Panc1 (cell line): ENCODE data around the gene GRAMD4. TPM values are rescaled to one million over a fixed set of nuclear protein-coding genes. Genes with fewer than 3 reads are reported as not detected.

ENCODE experiments used
- ATAC-seq: fragments of 200-7000 bp; cut with Tn5 transposase; 2 replicates; pipeline ENCODE4 v1.9.1; 2020; ENCODE audit warnings: mild to moderate bottlenecking, moderate library complexity
- BruUV-seq: library from RNA; stranded (reverse); fragments of 400-500 nt; replicated peaks from 2 replicates; lab custom pipeline; 2021; lab: Mats Ljungman, UMichigan
- CTCF ChIA-PET: fragments of 300-600 bp; sonication (Branson Sonifier 250); formaldehyde crosslinking; loops from one replicate; lab custom pipeline; 2022; ENCODE audit warnings: antibody characterized with exemption; lab: Charles Lee
- POLR2A ChIA-PET: fragments of 300-600 bp; sonication (Branson Sonifier 250); formaldehyde crosslinking; loops from one replicate; lab custom pipeline; 2022; ENCODE audit warnings: antibody characterized with exemption; lab: Charles Lee
- DNase-seq: peaks from one replicate; pipeline ENCODE4 v3.0.0-alpha.2; 2010; ENCODE audit warnings: low read depth, low spot score
- H3K27ac ChIP-seq: 2 replicates; pipeline ENCODE4 v1.5.1; 2011; ENCODE audit warnings: mild to moderate bottlenecking, low read length, inconsistent platforms
- H3K27me3 ChIP-seq: fragments of 200-500 bp; sonication (Bioruptor generic); 2 replicates; pipeline ENCODE4 v1.6.0; 2014; ENCODE audit warnings: low read length, inconsistent platforms; ENCODE audit not compliant: control insufficient read depth, insufficient read depth
- H3K36me3 ChIP-seq: fragments of 200-500 bp; sonication (Bioruptor generic); 2 replicates; pipeline ENCODE4 v1.5.1; 2014; ENCODE audit warnings: inconsistent platforms, mild to moderate bottlenecking, low read length, moderate library complexity; ENCODE audit not compliant: control insufficient read depth, insufficient read depth
- H3K4me1 ChIP-seq: 2 replicates; pipeline ENCODE4 v1.5.1; 2011; ENCODE audit warnings: inconsistent platforms, mild to moderate bottlenecking, low read length, moderate library complexity; ENCODE audit not compliant: control insufficient read depth, insufficient read depth
- H3K4me3 ChIP-seq, 2 experiments: 2 replicates each; pipeline ENCODE4 v1.5.1; 2011 to 2012; ENCODE audit warnings: low read depth in 2 of 2, low read length in 2 of 2, mild to moderate bottlenecking in 2 of 2, inconsistent platforms in 1 of 2, moderate library complexity in 1 of 2
- H3K9me3 ChIP-seq: fragments of 200-500 bp; sonication (Bioruptor generic); 2 replicates; pipeline ENCODE4 v1.5.1; 2014; ENCODE audit warnings: low read depth, mild to moderate bottlenecking, inconsistent platforms, low read length, moderate library complexity; ENCODE audit not compliant: control insufficient read depth, insufficient read depth
- CTCF ChIP-seq: fragments of 450-650 bp; IDR thresholded peaks from 2 replicates; pipeline ENCODE4 v1.5.1; 2017; ENCODE audit warnings: mild to moderate bottlenecking
- POLR2AphosphoS5 ChIP-seq: IDR thresholded peaks from 2 replicates; pipeline ENCODE4 v1.6.1; 2012; ENCODE audit warnings: mild to moderate bottlenecking, low read depth, low read length, moderate library complexity
- REST ChIP-seq, 2 experiments: IDR thresholded peaks; 2 replicates each; pipeline ENCODE4 v1.6.1; 2011 to 2012; ENCODE audit warnings: low read depth in 2 of 2, control low read depth in 1 of 2, low read length in 1 of 2, mild to moderate bottlenecking in 1 of 2, moderate library complexity in 1 of 2; ENCODE audit not compliant: insufficient read depth in 1 of 2
- SIN3A ChIP-seq: IDR thresholded peaks from 2 replicates; pipeline ENCODE4 v1.6.1; 2012; ENCODE audit warnings: low read depth, mild to moderate bottlenecking, low read length, moderate library complexity, borderline replicate concordance; ENCODE audit not compliant: insufficient read depth
- TCF7L2 ChIP-seq: IDR thresholded peaks from 2 replicates; pipeline ENCODE4 v1.6.1; 2011; ENCODE audit warnings: mild to moderate bottlenecking, low read depth, low read length, inconsistent platforms
- in situ Hi-C: cut with HindIII; loops from 2 replicates; pipeline ENCODE4 v1.10.0; 2016; ENCODE audit warnings: low sequenced_read_pairs, low pct_unique_long_range_greater_than_20kb
- intact Hi-C: fragments of 100-400 bp; cut with micrococcal nuclease; formaldehyde crosslinking; loops from one replicate; pipeline ENCODE4 v1.10.0; 2022; ENCODE audit not compliant: unreplicated experiment
- total RNA-seq: library from RNA; stranded (reverse); gene quantifications from one replicate; pipeline ENCODE4 v1.2.1, GENCODE V29; 2021; ENCODE audit not compliant: unreplicated experiment

The GRAMD4 gene
- total RNA-seq, 1 experiment from 2014 or later, result 30.8 TPM

DNA sequence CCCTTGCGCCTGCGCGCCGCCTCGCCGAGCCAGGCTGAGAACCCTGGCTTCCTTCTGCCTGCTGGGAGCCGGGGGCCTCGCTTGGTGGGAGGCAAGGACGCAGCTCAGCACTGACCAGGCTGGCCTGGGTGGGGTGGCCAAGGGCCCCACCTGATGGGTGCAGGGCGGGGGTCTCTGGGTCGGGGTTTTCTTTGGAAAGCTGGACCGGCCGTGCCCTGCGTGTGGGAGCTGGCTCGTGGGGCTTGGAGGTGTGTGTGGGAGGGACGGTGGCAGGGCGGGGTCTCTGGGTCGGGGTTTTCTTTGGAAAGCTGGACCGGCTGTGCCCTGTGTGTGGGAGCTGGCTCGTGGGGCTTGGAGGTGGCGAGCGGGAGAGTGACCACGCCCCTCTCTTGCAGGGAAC lies 6.2 kb downstream of the GRAMD4 start:
- DNase-seq, result no peak
- POLR2A ChIA-PET, result no interaction called here
- no peaks in the 10 kb centered on the region for H3K36me3 ChIP-seq
- no peak overlapping the region for H3K4me3 ChIP-seq
- no peaks in the 10 kb centered on the region for H3K27me3 ChIP-seq
- CTCF ChIA-PET, result no interaction called here
- no peak for ATAC-seq
- BruUV-seq, result no TSS peak
- in situ Hi-C loops, result no loop called here
- no peak overlapping the region for H3K27ac ChIP-seq
- no peaks in the 10 kb centered on the region for H3K4me1 ChIP-seq
- no peak for TF ChIP-seq CTCF
- no peak for TF ChIP-seq REST (IDR thresholded peaks at IDR 0.05; ENCODE audit: insufficient read depth in 1 of 2, low read depth in 2 of 2, low read length in 1 of 2)
- TF ChIP-seq SIN3A, result no peak
- no peak for TF ChIP-seq POLR2AphosphoS5
- TF ChIP-seq TCF7L2, result no peak
- intact Hi-C loops, result no loop called here
- no peaks in the 10 kb centered on the region for H3K9me3 ChIP-seq

DNA sequence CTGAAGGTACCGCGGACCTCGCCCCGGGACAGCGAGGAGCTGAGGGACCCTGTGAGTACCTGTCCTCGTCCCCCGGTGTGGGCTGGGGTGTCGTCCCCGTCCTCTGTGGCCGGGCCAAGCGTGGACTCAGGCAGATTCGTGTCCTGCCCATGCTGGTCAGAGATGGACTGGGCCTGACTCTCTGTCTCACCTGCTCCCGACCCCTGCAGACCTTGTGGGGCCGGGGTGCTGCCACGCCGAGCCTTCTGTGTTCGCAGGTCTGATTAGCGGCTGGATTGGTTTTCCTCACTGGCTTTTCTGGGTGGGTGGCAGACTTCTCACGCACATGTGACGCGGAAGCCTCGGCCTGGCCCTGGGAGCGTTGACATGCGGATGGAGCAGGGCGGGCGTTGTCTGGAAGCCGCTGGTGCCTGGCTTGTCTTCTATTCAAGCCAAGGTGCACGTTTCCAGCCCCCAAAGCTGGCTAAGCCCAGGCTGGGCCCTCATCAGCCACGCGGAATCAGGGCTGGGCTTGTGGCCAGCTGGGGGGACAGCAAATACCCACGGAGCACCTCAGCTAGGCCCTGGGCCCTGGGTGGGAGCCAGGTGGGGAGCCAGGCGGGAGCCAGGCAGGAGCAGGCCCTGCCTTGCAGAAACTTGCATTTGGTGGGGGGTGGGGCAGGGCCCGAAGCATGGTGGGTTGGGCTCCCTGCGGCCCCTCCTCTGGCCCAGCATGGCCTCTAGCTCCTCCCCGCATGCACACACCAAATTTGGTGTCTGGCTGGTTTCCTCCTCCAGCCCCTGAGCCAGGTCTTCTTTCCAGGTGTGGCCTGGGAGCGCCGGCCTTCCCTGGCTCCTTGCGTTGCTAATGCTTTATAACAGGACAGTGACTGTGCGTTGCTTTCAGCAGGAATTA lies 7.0 kb downstream of the GRAMD4 start:
- DNase-seq (no peak), ATAC-seq (no peak)
- CTCF ChIA-PET, result no interaction called here
- no peaks in the 10 kb centered on the region for H3K27me3 ChIP-seq
- H3K36me3 ChIP-seq, result no peaks in the 10 kb centered on the region
- BruUV-seq, result no TSS peak
- H3K27ac ChIP-seq, result no peak overlapping the region
- POLR2A ChIA-PET, result no interaction called here
- in situ Hi-C loops (no loop called here), intact Hi-C loops (no loop called here)
- no peaks in the 10 kb centered on the region for H3K9me3 ChIP-seq
- H3K4me1 ChIP-seq, result no peaks in the 10 kb centered on the region
- no peak overlapping the region for H3K4me3 ChIP-seq
- no peak for TF ChIP-seq CTCF
- TF ChIP-seq POLR2AphosphoS5, result no peak
- TF ChIP-seq REST (IDR thresholded peaks at IDR 0.05; ENCODE audit: insufficient read depth in 1 of 2, low read depth in 2 of 2, low read length in 1 of 2), result no peak
- no peak for TF ChIP-seq SIN3A
- no peak for TF ChIP-seq TCF7L2
